CD8-positive, alpha-beta memory T cell (primary cell): ENCODE results near the gene GRID2. TPM values are rescaled to one million over a fixed set of nuclear protein-coding genes. Genes with fewer than 3 reads are reported as not detected.

Experiments used
- CTCF ChIA-PET: fragments of 350-600 bp; sonication (Branson Sonifier 250); formaldehyde crosslinking; loops from one replicate; lab custom pipeline; 2021; ENCODE audit warnings: antibody characterized with exemption; lab: Charles Lee
- POLR2A ChIA-PET: fragments of 350-600 bp; sonication (Branson Sonifier 250); formaldehyde crosslinking; loops from one replicate; lab custom pipeline; 2021; ENCODE audit warnings: antibody characterized with exemption; lab: Charles Lee
- DNase-seq, 5 donors: peaks; one replicate each; pipeline versions ENCODE4 v3.0.0 to v3.0.0-alpha.2; 2020 to 2022; ENCODE audit warnings: mixed read lengths in 1 of 5
- H3K27ac ChIP-seq: one replicate; pipeline ENCODE4 v1.7.0; 2013; ENCODE audit warnings: low read depth, mild to moderate bottlenecking, low read length, moderate library complexity
- H3K27me3 ChIP-seq: 2 replicates; pipeline ENCODE4 v1.7.0; 2013; ENCODE audit warnings: low read length, mild to moderate bottlenecking; ENCODE audit not compliant: insufficient read depth, poor library complexity, severe bottlenecking
- H3K36me3 ChIP-seq: 2 replicates; pipeline ENCODE4 v1.7.0; 2013; ENCODE audit warnings: mild to moderate bottlenecking, low read length, moderate library complexity; ENCODE audit not compliant: insufficient read depth
- H3K4me1 ChIP-seq: 2 replicates; pipeline ENCODE4 v1.7.0; 2013; ENCODE audit warnings: mild to moderate bottlenecking, low read length, moderate library complexity; ENCODE audit not compliant: insufficient read depth
- H3K4me3 ChIP-seq: 2 replicates; pipeline ENCODE4 v1.7.0; 2013; ENCODE audit warnings: mild to moderate bottlenecking, low read length
- H3K9me3 ChIP-seq: 2 replicates; pipeline ENCODE4 v1.7.0; 2013; ENCODE audit warnings: mild to moderate bottlenecking, low read length
- H3K27ac Mint-ChIP-seq, 8 donors: one replicate each; pipeline ENCODE4 v1.8.0; 2020 to 2021; ENCODE audit warnings: mixed read lengths in 8 of 8, mild to moderate bottlenecking in 6 of 8, inconsistent platforms in 3 of 8, moderate library complexity in 3 of 8
- H3K27me3 Mint-ChIP-seq, 2 donors: one replicate each; pipeline ENCODE4 v1.8.0; 2020 to 2021; ENCODE audit warnings: mixed read lengths in 2 of 2, mild to moderate bottlenecking in 1 of 2, moderate library complexity in 1 of 2
- H3K36me3 Mint-ChIP-seq, 3 donors: one replicate each; pipeline ENCODE4 v1.8.0; 2020 to 2021; ENCODE audit warnings: mixed read lengths in 3 of 3, inconsistent platforms in 1 of 3, mild to moderate bottlenecking in 1 of 3
- H3K4me1 Mint-ChIP-seq, 3 donors: one replicate each; pipeline ENCODE4 v1.8.0; 2020 to 2021; ENCODE audit warnings: mixed read lengths in 3 of 3, inconsistent platforms in 1 of 3, mild to moderate bottlenecking in 1 of 3
- H3K4me3 Mint-ChIP-seq, 7 donors: one replicate each; pipeline ENCODE4 v1.8.0; 2020 to 2021; ENCODE audit warnings: mixed read lengths in 7 of 7, mild to moderate bottlenecking in 6 of 7, moderate library complexity in 4 of 7, inconsistent platforms in 2 of 7
- H3K9me3 Mint-ChIP-seq, 5 donors: one replicate each; pipeline ENCODE4 v1.8.0; 2020 to 2022; ENCODE audit warnings: mixed read lengths in 5 of 5, mild to moderate bottlenecking in 3 of 5, moderate library complexity in 2 of 5, inconsistent platforms in 1 of 5
- polyA plus RNA-seq: library from polyadenylated mRNA; unstranded; fragments of 300-500 nt; fragmentation: Illumina TruSeq; gene quantifications from one replicate; pipeline ENCODE4 v1.2.3, GENCODE V29; 2021
- total RNA-seq, 2 experiments: library from RNA; stranded (reverse); gene quantifications; one replicate each; pipeline ENCODE4 v1.2.3, GENCODE V29; 2021

The GRID2 gene
- total and polyA plus RNA-seq, 3 experiments from 2014 or later: not detected

DNA sequence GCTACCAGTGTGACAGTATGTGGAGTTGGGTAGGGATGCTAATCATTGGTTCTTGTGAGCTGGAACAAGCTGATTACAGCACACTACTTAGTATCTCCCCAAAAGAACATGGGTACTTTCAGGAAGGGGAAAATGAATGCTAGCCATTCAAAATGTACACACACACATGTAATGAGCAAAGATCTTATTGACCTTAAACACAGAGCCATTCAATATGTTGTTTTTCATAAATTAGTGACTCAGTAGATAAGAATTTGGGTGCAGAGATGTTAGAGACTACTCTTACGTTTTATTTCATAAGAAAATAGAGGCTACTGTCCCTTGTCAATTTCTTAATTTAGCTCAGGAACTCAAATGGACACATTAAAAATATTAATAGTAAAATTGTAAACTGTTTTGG lies 1015.3 kb downstream of the GRID2 start:
- no peak overlapping the region for H3K4me3 ChIP-seq
- no peaks in the 10 kb centered on the region for H3K4me1 ChIP-seq
- no peak overlapping the region for H3K4me3 Mint-ChIP-seq
- no peaks in the 10 kb centered on the region for H3K4me1 Mint-ChIP-seq
- POLR2A ChIA-PET: no interaction called here
- no peaks in the 10 kb centered on the region for H3K27me3 Mint-ChIP-seq
- H3K27me3 ChIP-seq: no peaks in the 10 kb centered on the region
- no peaks in the 10 kb centered on the region for H3K9me3 ChIP-seq
- no peak overlapping the region for H3K27ac Mint-ChIP-seq
- H3K27ac ChIP-seq: no peak overlapping the region
- no peaks in the 10 kb centered on the region for H3K36me3 Mint-ChIP-seq
- peaks cover 5 to 27% (median 7%) of the 10 kb centered on the region in 5 donors for H3K9me3 Mint-ChIP-seq
- no peak for DNase-seq
- CTCF ChIA-PET: no interaction called here
- no peaks in the 10 kb centered on the region for H3K36me3 ChIP-seq

DNA sequence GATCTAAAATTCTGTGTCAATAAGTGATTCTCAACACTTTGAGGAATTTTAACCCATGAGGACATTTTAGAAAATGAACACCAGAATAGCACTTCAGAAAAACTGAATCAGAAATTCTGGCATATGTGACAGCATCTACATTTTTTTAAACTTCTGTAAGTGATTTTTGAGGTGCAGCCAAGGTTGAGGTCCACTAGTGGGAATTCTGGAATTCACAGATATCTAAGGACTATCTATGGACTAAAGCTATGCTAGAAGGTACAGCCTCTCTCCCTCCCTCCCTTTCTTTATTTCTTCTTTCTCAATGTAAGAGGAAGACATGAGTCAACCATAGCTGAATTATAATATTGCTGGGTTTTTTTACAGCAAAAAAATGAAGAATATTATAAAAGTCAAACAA lies 1016.6 kb downstream of the GRID2 start:
- Histone ChIP-seq H3K9me3 (no peaks in the 10 kb centered on the region), H3K36me3 (no peaks in the 10 kb centered on the region), H3K4me3 (no peak overlapping the region), H3K27ac (no peak overlapping the region), H3K4me1 (no peaks in the 10 kb centered on the region), H3K27me3 (no peaks in the 10 kb centered on the region)
- Mint-ChIP-seq H3K4me1 (no peaks in the 10 kb centered on the region), H3K36me3 (no peaks in the 10 kb centered on the region), H3K27ac (no peak overlapping the region), H3K27me3 (no peaks in the 10 kb centered on the region), H3K9me3 (peaks cover 5 to 25% (median 9%) of the 10 kb centered on the region in 5 donors), H3K4me3 (no peak overlapping the region)
- POLR2A ChIA-PET: no interaction called here
- no peak for DNase-seq
- CTCF ChIA-PET: no interaction called here

DNA sequence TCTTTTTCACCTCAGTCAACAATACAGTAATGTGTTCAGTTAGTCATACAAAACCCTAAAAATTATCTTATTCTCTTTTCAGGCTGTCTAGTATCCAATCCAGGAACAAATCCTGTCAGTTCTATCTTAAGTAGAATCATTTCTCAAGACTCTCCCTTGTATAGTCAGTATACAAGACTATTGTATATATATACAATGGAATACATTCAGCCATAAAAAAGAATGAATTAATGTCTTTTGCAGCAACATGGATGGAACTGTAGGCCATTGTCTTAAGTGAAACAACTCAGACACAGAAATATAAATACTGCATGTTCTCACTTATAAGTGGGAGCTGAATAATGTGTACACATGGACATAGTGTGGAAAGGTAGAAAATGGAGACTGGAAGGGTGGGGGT lies 1023.6 kb downstream of the GRID2 start:
- H3K4me1 Mint-ChIP-seq: no peaks in the 10 kb centered on the region
- no peak overlapping the region for H3K4me3 Mint-ChIP-seq
- Histone ChIP-seq H3K4me1 (no peaks in the 10 kb centered on the region), H3K27me3 (no peaks in the 10 kb centered on the region), H3K36me3 (no peaks in the 10 kb centered on the region), H3K9me3 (no peaks in the 10 kb centered on the region), H3K4me3 (no peak overlapping the region), H3K27ac (no peak overlapping the region)
- no peaks in the 10 kb centered on the region for H3K36me3 Mint-ChIP-seq
- POLR2A ChIA-PET: no interaction called here
- no peak overlapping the region for H3K27ac Mint-ChIP-seq
- no peaks in the 10 kb centered on the region for H3K27me3 Mint-ChIP-seq
- DNase-seq: no peak
- H3K9me3 Mint-ChIP-seq: peaks cover 6 to 21% (median 12%) of the 10 kb centered on the region in 5 donors
- CTCF ChIA-PET: no interaction called here

DNA sequence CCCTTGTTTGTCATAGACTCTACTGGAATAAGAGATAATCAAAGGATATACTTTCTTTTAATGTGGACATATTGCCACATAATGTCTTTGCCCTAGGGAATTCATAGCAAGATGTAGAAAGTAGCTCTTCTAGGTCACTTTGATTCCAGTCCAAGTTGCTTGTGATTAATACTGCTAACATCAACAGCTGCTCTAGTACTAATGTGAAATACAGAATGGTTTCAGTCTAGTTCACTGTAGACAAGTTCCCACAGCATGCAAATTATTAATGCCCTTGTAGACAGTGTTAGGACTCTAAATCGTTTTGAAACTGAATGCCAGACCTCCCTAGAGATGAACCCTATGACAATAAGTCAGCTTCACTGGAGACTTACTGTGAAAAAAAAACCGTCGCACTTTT lies 1030.2 kb downstream of the GRID2 start:
- ChIA-PET CTCF (no interaction called here), POLR2A (no interaction called here)
- no peaks in the 10 kb centered on the region for H3K4me1 Mint-ChIP-seq

DNA sequence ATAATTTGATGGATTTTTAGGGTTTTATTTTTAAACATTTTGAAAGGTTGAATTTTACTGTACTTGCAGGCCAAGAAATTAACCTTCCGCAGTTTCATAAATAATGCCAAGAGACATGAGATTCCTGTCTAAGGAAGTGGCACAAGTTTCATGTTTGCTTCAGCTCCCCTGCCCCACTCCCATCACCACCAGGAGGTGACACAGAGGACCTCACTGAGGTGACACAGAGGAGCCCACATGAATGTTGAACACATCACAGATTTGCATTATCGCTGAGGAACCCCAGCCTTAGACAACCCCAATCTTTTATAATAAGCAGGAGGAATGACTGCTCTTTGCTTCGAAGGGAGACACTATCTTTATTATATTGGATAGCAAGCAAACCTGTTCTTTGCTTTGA lies 1033.4 kb downstream of the GRID2 start:
- H3K36me3 Mint-ChIP-seq: no peaks in the 10 kb centered on the region
- H3K4me1 ChIP-seq: no peaks in the 10 kb centered on the region
- H3K4me3 Mint-ChIP-seq: no peak overlapping the region
- no peak overlapping the region for H3K27ac ChIP-seq
- H3K9me3 Mint-ChIP-seq: peaks cover 0 to 25% (median 5%) of the 10 kb centered on the region in 5 donors
- no peaks in the 10 kb centered on the region for H3K27me3 ChIP-seq
- no peaks in the 10 kb centered on the region for H3K9me3 ChIP-seq
- H3K4me1 Mint-ChIP-seq: no peaks in the 10 kb centered on the region
- no peak overlapping the region for H3K27ac Mint-ChIP-seq
- no peak for DNase-seq
- no peak overlapping the region for H3K4me3 ChIP-seq
- ChIA-PET POLR2A (no interaction called here), CTCF (no interaction called here)
- no peaks in the 10 kb centered on the region for H3K36me3 ChIP-seq
- no peaks in the 10 kb centered on the region for H3K27me3 Mint-ChIP-seq

More for the DNA sequence above, 1030.2 kb downstream of the GRID2 start:
- no peaks in the 10 kb centered on the region for H3K9me3 ChIP-seq
- no peaks in the 10 kb centered on the region for H3K36me3 ChIP-seq
- no peak for DNase-seq
- Mint-ChIP-seq H3K36me3 (no peaks in the 10 kb centered on the region), H3K27ac (no peak overlapping the region), H3K4me3 (no peak overlapping the region), H3K9me3 (peaks cover 0 to 18% (median 2%) of the 10 kb centered on the region in 5 donors), H3K27me3 (no peaks in the 10 kb centered on the region)
- H3K4me1 ChIP-seq: no peaks in the 10 kb centered on the region
- H3K4me3 ChIP-seq: no peak overlapping the region
- no peaks in the 10 kb centered on the region for H3K27me3 ChIP-seq
- no peak overlapping the region for H3K27ac ChIP-seq

DNA sequence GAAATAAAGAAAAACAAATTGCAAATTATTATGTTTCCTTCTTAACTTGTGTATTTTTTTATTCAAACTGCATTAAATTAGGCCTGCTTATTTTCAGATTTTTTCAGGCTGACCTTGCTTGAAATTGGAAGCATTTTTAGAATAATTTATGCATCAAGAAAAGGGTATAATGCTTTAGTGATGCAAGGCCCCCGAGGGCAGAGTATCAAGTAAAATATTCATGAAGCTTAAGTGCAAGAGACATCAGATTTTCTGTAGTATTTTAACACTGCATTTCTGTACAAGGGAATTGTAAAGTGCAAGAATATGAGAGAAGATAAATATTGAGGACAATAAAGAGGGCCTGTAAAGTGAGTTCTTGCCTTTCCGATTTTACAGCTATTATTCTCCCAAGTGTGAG lies 1039.0 kb downstream of the GRID2 start:
- no peaks in the 10 kb centered on the region for H3K27me3 ChIP-seq
- H3K4me3 Mint-ChIP-seq: no peak overlapping the region
- CTCF ChIA-PET: no interaction called here
- no peaks in the 10 kb centered on the region for H3K9me3 ChIP-seq
- POLR2A ChIA-PET: no interaction called here
- no peaks in the 10 kb centered on the region for H3K36me3 ChIP-seq
- no peak overlapping the region for H3K4me3 ChIP-seq
- H3K36me3 Mint-ChIP-seq: no peaks in the 10 kb centered on the region
- H3K27ac ChIP-seq: no peak overlapping the region
- no peak for DNase-seq
- no peaks in the 10 kb centered on the region for H3K4me1 ChIP-seq
- no peaks in the 10 kb centered on the region for H3K27me3 Mint-ChIP-seq
- H3K27ac Mint-ChIP-seq: no peak overlapping the region
- peaks cover 0 to 29% (median 4%) of the 10 kb centered on the region in 5 donors for H3K9me3 Mint-ChIP-seq
- no peaks in the 10 kb centered on the region for H3K4me1 Mint-ChIP-seq

DNA sequence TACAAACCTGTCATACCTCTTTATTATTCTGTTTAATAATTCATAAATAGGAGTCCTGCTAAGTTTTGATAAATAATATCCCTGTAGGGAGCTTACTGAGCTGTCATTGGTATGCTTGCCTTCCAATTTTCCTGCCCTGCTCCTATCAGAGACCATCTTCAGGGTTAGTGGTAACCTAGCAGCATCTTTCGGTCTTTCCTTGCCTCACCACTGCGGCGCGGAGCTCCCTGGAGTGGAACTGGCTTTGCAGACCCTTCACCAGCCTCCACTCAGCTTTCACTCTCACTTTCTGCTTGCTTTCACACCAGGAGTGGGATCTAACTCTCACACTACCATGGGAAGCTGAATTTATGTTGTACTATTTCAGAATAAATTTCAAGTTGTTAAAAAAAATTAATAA lies 1043.1 kb downstream of the GRID2 start:
- ChIA-PET POLR2A (no interaction called here), CTCF (no interaction called here)

DNA sequence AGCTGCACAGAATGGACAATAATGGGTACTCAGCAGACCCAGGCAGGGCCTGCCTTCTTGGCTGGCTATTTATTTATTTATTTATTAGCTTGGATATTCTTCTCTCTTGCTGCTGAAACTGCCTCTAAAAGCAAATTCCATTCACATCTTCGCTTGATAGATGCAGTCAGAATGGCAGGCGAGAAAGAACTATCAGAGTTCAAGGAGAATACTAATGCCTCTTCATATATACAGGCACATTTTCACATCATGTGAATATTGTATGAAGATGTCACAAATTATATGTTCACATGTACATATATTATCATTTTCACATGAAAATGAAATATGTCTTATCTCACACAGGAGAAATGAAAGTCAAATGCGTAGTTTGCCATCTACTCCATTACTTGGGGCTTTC lies 1045.1 kb downstream of the GRID2 start:
- Histone ChIP-seq H3K4me3 (no peak overlapping the region), H3K36me3 (no peaks in the 10 kb centered on the region), H3K27ac (no peak overlapping the region), H3K4me1 (no peaks in the 10 kb centered on the region), H3K27me3 (no peaks in the 10 kb centered on the region), H3K9me3 (no peaks in the 10 kb centered on the region)
- H3K9me3 Mint-ChIP-seq: peaks cover 0 to 13% (median 4%) of the 10 kb centered on the region in 5 donors
- ChIA-PET POLR2A (no interaction called here), CTCF (no interaction called here)
- H3K4me1 Mint-ChIP-seq: no peaks in the 10 kb centered on the region
- H3K4me3 Mint-ChIP-seq: no peak overlapping the region
- H3K27me3 Mint-ChIP-seq: no peaks in the 10 kb centered on the region
- no peak for DNase-seq
- H3K36me3 Mint-ChIP-seq: no peaks in the 10 kb centered on the region
- H3K27ac Mint-ChIP-seq: no peak overlapping the region

More for the DNA sequence above, 1043.1 kb downstream of the GRID2 start:
- Mint-ChIP-seq H3K9me3 (peaks cover 0 to 16% (median 4%) of the 10 kb centered on the region in 5 donors), H3K36me3 (no peaks in the 10 kb centered on the region), H3K27me3 (no peaks in the 10 kb centered on the region), H3K4me1 (no peaks in the 10 kb centered on the region), H3K27ac (no peak overlapping the region), H3K4me3 (no peak overlapping the region)
- H3K4me3 ChIP-seq: no peak overlapping the region
- DNase-seq: no peak
- no peaks in the 10 kb centered on the region for H3K36me3 ChIP-seq
- no peaks in the 10 kb centered on the region for H3K27me3 ChIP-seq
- no peaks in the 10 kb centered on the region for H3K9me3 ChIP-seq
- H3K27ac ChIP-seq: no peak overlapping the region
- no peaks in the 10 kb centered on the region for H3K4me1 ChIP-seq

DNA sequence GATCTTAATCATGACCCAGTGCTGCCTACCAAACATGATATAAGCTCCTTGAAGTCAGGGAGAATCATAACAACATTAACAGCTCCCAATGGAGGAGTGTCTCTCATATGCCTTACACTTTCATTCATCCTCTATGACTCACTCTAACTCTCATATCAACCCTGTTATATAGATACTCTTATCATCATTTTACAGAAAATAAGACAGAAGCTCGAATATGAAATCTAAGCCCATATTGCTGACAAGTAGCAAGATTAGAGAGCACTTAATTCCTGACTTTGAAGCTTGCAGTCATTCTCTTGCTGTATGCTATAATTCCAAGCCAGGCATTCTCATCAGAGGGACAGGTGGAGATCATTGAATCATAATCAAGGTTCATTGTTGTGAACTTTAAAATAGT lies 1048.1 kb downstream of the GRID2 start:
- CTCF ChIA-PET: no interaction called here
- H3K4me3 Mint-ChIP-seq: no peak overlapping the region
- POLR2A ChIA-PET: no interaction called here
- Histone ChIP-seq H3K27ac (no peak overlapping the region), H3K36me3 (no peaks in the 10 kb centered on the region), H3K4me1 (no peaks in the 10 kb centered on the region), H3K9me3 (no peaks in the 10 kb centered on the region), H3K27me3 (no peaks in the 10 kb centered on the region), H3K4me3 (no peak overlapping the region)
- DNase-seq: no peak
- no peak overlapping the region for H3K27ac Mint-ChIP-seq
- no peaks in the 10 kb centered on the region for H3K27me3 Mint-ChIP-seq
- H3K9me3 Mint-ChIP-seq: peaks cover 0 to 13% (median 4%) of the 10 kb centered on the region in 5 donors
- no peaks in the 10 kb centered on the region for H3K36me3 Mint-ChIP-seq
- no peaks in the 10 kb centered on the region for H3K4me1 Mint-ChIP-seq
